H9 (cell line): Measurements from ENCODE around the gene ETV6. TPM values are rescaled to one million over a fixed set of nuclear protein-coding genes. Genes with fewer than 3 reads are reported as not detected.

Source experiments
- DNase-seq: peaks from one replicate; pipeline ENCODE4 v3.0.0-alpha.2; 2017
- H2AFZ ChIP-seq: one replicate; pipeline ENCODE4 v1.6.1; 2013; ENCODE audit warnings: mild to moderate bottlenecking, low read length, control low read depth, moderate library complexity
- H2AK5ac ChIP-seq: 2 replicates; pipeline ENCODE4 v1.6.1; 2013; ENCODE audit warnings: low read length, control low read depth, mixed read lengths; ENCODE audit not compliant: insufficient read length
- H2BK120ac ChIP-seq: one replicate; pipeline ENCODE4 v1.6.1; 2013; ENCODE audit warnings: low read depth, mild to moderate bottlenecking, low read length, control low read depth, inconsistent platforms; ENCODE audit not compliant: poor library complexity, severe bottlenecking
- H2BK12ac ChIP-seq: 2 replicates; pipeline ENCODE4 v1.6.1; 2013; ENCODE audit warnings: low read length, control low read depth, mixed read lengths, low read depth; ENCODE audit not compliant: insufficient read length
- H2BK15ac ChIP-seq: 2 replicates; pipeline ENCODE4 v1.6.1; 2013; ENCODE audit warnings: low read depth, low read length, control low read depth
- H2BK20ac ChIP-seq: one replicate; pipeline ENCODE4 v1.6.1; 2013; ENCODE audit warnings: low read depth, mild to moderate bottlenecking, low read length, control low read depth, inconsistent platforms; ENCODE audit not compliant: poor library complexity, severe bottlenecking
- H2BK5ac ChIP-seq: 2 replicates; pipeline ENCODE4 v1.6.1; 2013; ENCODE audit warnings: low read length, control low read depth, mixed read lengths; ENCODE audit not compliant: insufficient read length
- H3K14ac ChIP-seq: 2 replicates; pipeline ENCODE4 v1.6.1; 2013; ENCODE audit warnings: low read length, control low read depth; ENCODE audit not compliant: insufficient read depth
- H3K18ac ChIP-seq: 2 replicates; pipeline ENCODE4 v1.6.1; 2013; ENCODE audit warnings: low read depth, mild to moderate bottlenecking, mixed read lengths, low read length, control low read depth; ENCODE audit not compliant: insufficient read length
- H3K23ac ChIP-seq: 2 replicates; pipeline ENCODE4 v1.6.1; 2013; ENCODE audit warnings: low read length, control low read depth, mixed read lengths, low read depth; ENCODE audit not compliant: insufficient read length
- H3K23me2 ChIP-seq: 2 replicates; pipeline ENCODE4 v1.6.1; 2013; ENCODE audit warnings: low read depth, mild to moderate bottlenecking, mixed read lengths, low read length, control low read depth; ENCODE audit not compliant: insufficient read length, poor library complexity, severe bottlenecking
- H3K27ac ChIP-seq: 2 replicates; pipeline ENCODE4 v1.5.1; 2013; ENCODE audit warnings: low read length, control low read depth, mixed read lengths, low read depth; ENCODE audit not compliant: insufficient read length
- H3K27me3 ChIP-seq: 2 replicates; pipeline ENCODE4 v1.6.1; 2013; ENCODE audit warnings: low read length, control low read depth, inconsistent platforms; ENCODE audit not compliant: insufficient read depth
- H3K4ac ChIP-seq: 2 replicates; pipeline ENCODE4 v1.6.1; 2013; ENCODE audit warnings: low read depth, mild to moderate bottlenecking, control low read depth, inconsistent platforms, low read length, moderate library complexity
- H3K4me1 ChIP-seq: 2 replicates; pipeline ENCODE4 v1.6.1; 2013; ENCODE audit warnings: low read length, control low read depth, inconsistent platforms; ENCODE audit not compliant: insufficient read depth
- H3K4me2 ChIP-seq: 2 replicates; pipeline ENCODE4 v1.6.1; 2013; ENCODE audit warnings: low read length, control low read depth, mixed read lengths; ENCODE audit not compliant: insufficient read length, insufficient read depth
- H3K56ac ChIP-seq: 2 replicates; pipeline ENCODE4 v1.6.1; 2013; ENCODE audit warnings: low read depth, mild to moderate bottlenecking, mixed read lengths, low read length, control low read depth; ENCODE audit not compliant: insufficient read length
- H3K79me1 ChIP-seq: 2 replicates; pipeline ENCODE4 v1.6.1; 2013; ENCODE audit warnings: low read depth, mild to moderate bottlenecking, moderate library complexity, low read length, control low read depth, inconsistent platforms; ENCODE audit not compliant: insufficient read depth, poor library complexity, severe bottlenecking
- H3K79me2 ChIP-seq: 2 replicates; pipeline ENCODE4 v1.6.1; 2013; ENCODE audit warnings: low read length, control low read depth, inconsistent platforms; ENCODE audit not compliant: insufficient read depth
- H3K9ac ChIP-seq: 2 replicates; pipeline ENCODE4 v1.6.1; 2013; ENCODE audit warnings: low read length, control low read depth, mixed read lengths; ENCODE audit not compliant: insufficient read length; ENCODE audit errors: extremely low read depth
- H3K9me3 ChIP-seq: one replicate; pipeline ENCODE4 v1.6.1; 2013; ENCODE audit warnings: low read depth, low read length, inconsistent platforms; ENCODE audit not compliant: control insufficient read depth
- H3T11ph ChIP-seq: one replicate; pipeline ENCODE4 v1.6.1; 2013; ENCODE audit warnings: mild to moderate bottlenecking, low read length, control low read depth, inconsistent platforms
- H4K20me1 ChIP-seq: one replicate; pipeline ENCODE4 v1.6.1; 2013; ENCODE audit not compliant: control insufficient read depth, insufficient read length, insufficient read depth
- H4K5ac ChIP-seq: 2 replicates; pipeline ENCODE4 v1.6.1; 2013; ENCODE audit warnings: low read depth, mild to moderate bottlenecking, mixed read lengths, low read length, control low read depth; ENCODE audit not compliant: insufficient read length
- H4K8ac ChIP-seq: replicated peaks from 2 replicates; pipeline ENCODE4 v1.6.1; 2013; ENCODE audit warnings: low read length, control low read depth, mixed read lengths, low read depth; ENCODE audit not compliant: insufficient read length
- H4K91ac ChIP-seq: 2 replicates; pipeline ENCODE4 v1.6.1; 2013; ENCODE audit warnings: low read depth, mild to moderate bottlenecking, moderate library complexity, mixed read lengths, low read length, control low read depth; ENCODE audit not compliant: insufficient read length
- H3K27ac Mint-ChIP-seq, 3 experiments: 2 replicates in 2 of 3; 3 replicates in 1 of 3; pipeline ENCODE4 v1.8.0; 2020 to 2021; ENCODE audit warnings: mixed read lengths in 3 of 3, mild to moderate bottlenecking in 1 of 3, moderate library complexity in 1 of 3
- H3K27me3 Mint-ChIP-seq: 2 replicates; pipeline ENCODE4 v1.8.0; 2021; ENCODE audit warnings: low read depth, mild to moderate bottlenecking, moderate library complexity, mixed read lengths
- H3K36me3 Mint-ChIP-seq, 3 experiments: 2 replicates in 2 of 3; 3 replicates in 1 of 3; pipeline ENCODE4 v1.8.0; 2020 to 2021; ENCODE audit warnings: low read depth in 3 of 3, mixed read lengths in 3 of 3; ENCODE audit not compliant: insufficient read depth in 1 of 3
- H3K4me1 Mint-ChIP-seq, 2 experiments: 2 replicates each; pipeline ENCODE4 v1.8.0; 2020; ENCODE audit warnings: mixed read lengths in 2 of 2
- H3K4me3 Mint-ChIP-seq, 2 experiments: 2 replicates in 1 of 2; 3 replicates in 1 of 2; pipeline ENCODE4 v1.8.0; 2020 to 2021; ENCODE audit warnings: mild to moderate bottlenecking in 2 of 2, mixed read lengths in 2 of 2, moderate library complexity in 1 of 2
- H3K9me3 Mint-ChIP-seq, 2 experiments: 2 replicates in 1 of 2; 3 replicates in 1 of 2; pipeline ENCODE4 v1.8.0; 2020; ENCODE audit warnings: mild to moderate bottlenecking in 2 of 2, mixed read lengths in 2 of 2, moderate library complexity in 1 of 2
- WGBS: extraction: QIAGEN DNeasy Blood & Tissue Kit; methylation state at CpG from one replicate; pipeline ENCODE4 v1.1.7; 2013; ENCODE audit warnings: missing lambda C conversion rate, low lambda C conversion rate, mixed read lengths; ENCODE audit not compliant: insufficient read length; ENCODE audit errors: extremely low coverage; 5-methylcytosine and 5-hydroxymethylcytosine counted together
- total RNA-seq: library from RNA; stranded (reverse); gene quantifications from 2 replicates; pipeline ENCODE4 v1.2.1, GENCODE V29; 2021
- TF ChIP-seq, protein P1 (sequence below): fragments of 200-600 bp; sonication (generic); conservative IDR thresholded peaks from 3 replicates; pipeline ENCODE4 v1.8.0; 2021; ENCODE audit warnings: antibody characterized with exemption, mild to moderate bottlenecking

Gene ETV6
- total RNA-seq, 1 experiment from 2014 or later, result 28.7 TPM

DNA sequence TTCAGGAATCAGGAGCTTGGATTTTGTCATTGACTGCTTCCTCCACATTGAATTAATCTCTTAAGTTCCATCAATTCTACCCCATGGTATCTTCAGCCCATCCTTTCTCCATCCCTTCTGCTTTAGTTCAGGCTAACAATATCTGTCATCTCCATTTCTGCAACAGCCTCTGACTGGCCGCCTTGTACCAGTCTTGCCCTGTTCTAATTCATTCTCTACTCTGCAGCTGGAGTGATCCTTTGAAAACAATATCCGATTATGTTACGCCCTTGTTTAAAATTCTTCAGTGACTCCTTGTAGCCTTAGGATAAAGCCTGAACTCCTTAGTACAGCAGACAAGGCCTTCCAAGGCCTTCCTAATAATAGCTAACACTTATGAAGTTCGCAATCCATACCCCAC lies 170.2 kb downstream of the ETV6 start:
- Histone ChIP-seq H3K9ac (no peak overlapping the region), H2BK15ac (no peak overlapping the region), H2AK5ac (no peak overlapping the region), H2BK120ac (no peak overlapping the region), H4K20me1 (no peaks in the 10 kb centered on the region), H4K91ac (no peak overlapping the region), H2BK5ac (no peak overlapping the region), H3K56ac (no peak overlapping the region), H3K4ac (no peak overlapping the region), H2AFZ (no peak overlapping the region), H3K23me2 (no peaks in the 10 kb centered on the region), H3K27me3 (no peaks in the 10 kb centered on the region), H4K8ac (no peak overlapping the region), H2BK20ac (no peak overlapping the region), H3K18ac (no peak overlapping the region), H2BK12ac (no peak overlapping the region), H3K27ac (no peak overlapping the region), H3T11ph (no peak overlapping the region), H4K5ac (no peak overlapping the region), H3K79me2 (no peaks in the 10 kb centered on the region), H3K4me1 (peaks cover 18% of the 10 kb centered on the region; the same call in 1 of the 2 replicates), H3K14ac (no peak overlapping the region), H3K4me2 (no peak overlapping the region), H3K79me1 (no peaks in the 10 kb centered on the region), H3K23ac (no peak overlapping the region), H3K9me3 (no peaks in the 10 kb centered on the region)
- H3K27me3 Mint-ChIP-seq, result no peaks in the 10 kb centered on the region
- H3K9me3 Mint-ChIP-seq, result no peaks in the 10 kb centered on the region
- WGBS, result no CpG with 5 or more reads among the region's 4 CpGs
- H3K36me3 Mint-ChIP-seq, result peaks cover 0 to 4% (median 0%) of the 10 kb centered on the region in 3 experiments; a peak in 1 of 7 replicates
- no peak overlapping the region for H3K27ac Mint-ChIP-seq
- H3K4me1 Mint-ChIP-seq, result peaks cover 35 to 39% of the 10 kb centered on the region in 2 experiments
- TF ChIP-seq, protein P1, sequence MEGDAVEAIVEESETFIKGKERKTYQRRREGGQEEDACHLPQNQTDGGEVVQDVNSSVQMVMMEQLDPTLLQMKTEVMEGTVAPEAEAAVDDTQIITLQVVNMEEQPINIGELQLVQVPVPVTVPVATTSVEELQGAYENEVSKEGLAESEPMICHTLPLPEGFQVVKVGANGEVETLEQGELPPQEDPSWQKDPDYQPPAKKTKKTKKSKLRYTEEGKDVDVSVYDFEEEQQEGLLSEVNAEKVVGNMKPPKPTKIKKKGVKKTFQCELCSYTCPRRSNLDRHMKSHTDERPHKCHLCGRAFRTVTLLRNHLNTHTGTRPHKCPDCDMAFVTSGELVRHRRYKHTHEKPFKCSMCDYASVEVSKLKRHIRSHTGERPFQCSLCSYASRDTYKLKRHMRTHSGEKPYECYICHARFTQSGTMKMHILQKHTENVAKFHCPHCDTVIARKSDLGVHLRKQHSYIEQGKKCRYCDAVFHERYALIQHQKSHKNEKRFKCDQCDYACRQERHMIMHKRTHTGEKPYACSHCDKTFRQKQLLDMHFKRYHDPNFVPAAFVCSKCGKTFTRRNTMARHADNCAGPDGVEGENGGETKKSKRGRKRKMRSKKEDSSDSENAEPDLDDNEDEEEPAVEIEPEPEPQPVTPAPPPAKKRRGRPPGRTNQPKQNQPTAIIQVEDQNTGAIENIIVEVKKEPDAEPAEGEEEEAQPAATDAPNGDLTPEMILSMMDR, result no peak
- no peak overlapping the region for H3K4me3 Mint-ChIP-seq
- no peak for DNase-seq
